ENCODE data around the gene TBX6.
"Not testable (repeated sequence)": the region's sequence is repeated elsewhere in the genome, so short reads cannot be mapped to it uniquely, and the experiment has no call there.

Gene TBX6

GRCh38 chr16:30115238-30115637, 23.5 kb upstream of the TBX6 start:
- H3K27ac ChIP-seq, result no peak overlapping the region
- H3K36me3 ChIP-seq (ENCODE audit: insufficient read depth, low read length), result peaks cover 14% of the 10 kb centered on the region; the same call in 1 of the 2 replicates
- H3K9ac ChIP-seq (ENCODE audit: insufficient read length), result no peak overlapping the region
- H3K4me3 ChIP-seq, result no peak overlapping the region
- TF ChIP-seq EZH2 (IDR thresholded peaks at IDR 0.05), result no peak
- TF ChIP-seq FOXP2 (optimal IDR thresholded peaks at IDR 0.05; ENCODE audit: control extremely low read depth, extremely low read length, insufficient read depth), result no peak
- no peak for TF ChIP-seq POLR2AphosphoS5 (IDR thresholded peaks at IDR 0.05; ENCODE audit: borderline replicate concordance, low read depth, low read length)
- no peaks in the 10 kb centered on the region for H3K9me3 ChIP-seq (ENCODE audit: low read depth, low read length)
- no peak for DNase-seq (ENCODE audit: low read depth, low spot score)

- H3K27ac ChIP-seq; H3K9me3 ChIP-seq (ENCODE audit: low read depth, low read length); DNase-seq (ENCODE audit: low read depth, low spot score); H3K9ac ChIP-seq (ENCODE audit: insufficient read length); H3K4me3 ChIP-seq: not testable (repeated sequence)
- H3K36me3 ChIP-seq (ENCODE audit: insufficient read depth, low read length), result peaks cover 14% of the 10 kb centered on the region; the same call in 1 of the 2 replicates
Observed at GRCh38 chr16:30114833-30115232, 23.1 kb upstream of the TBX6 start.

GRCh38 chr16:30114411-30114810, 22.7 kb upstream of the TBX6 start:
- no peak for DNase-seq (ENCODE audit: low read depth, low spot score)
- Histone ChIP-seq H3K36me3 (ENCODE audit: insufficient read depth, low read length) (peaks cover 13% of the 10 kb centered on the region; the same call in 1 of the 2 replicates), H3K9ac (ENCODE audit: insufficient read length) (no peak overlapping the region), H3K4me3 (no peak overlapping the region), H3K27ac (no peak overlapping the region), H3K9me3 (ENCODE audit: low read depth, low read length) (no peaks in the 10 kb centered on the region)
- no peak for TF ChIP-seq POLR2AphosphoS5 (IDR thresholded peaks at IDR 0.05; ENCODE audit: borderline replicate concordance, low read depth, low read length)
- no peak for TF ChIP-seq EZH2 (IDR thresholded peaks at IDR 0.05)
- TF ChIP-seq FOXP2 (optimal IDR thresholded peaks at IDR 0.05; ENCODE audit: control extremely low read depth, extremely low read length, insufficient read depth), result no peak

GRCh38 chr16:30113711-30114333, 22.1 kb upstream of the TBX6 start:
- H3K9ac ChIP-seq (ENCODE audit: insufficient read length), result no peak overlapping the region
- no peak overlapping the region for H3K4me3 ChIP-seq
- TF ChIP-seq FOXP2 (optimal IDR thresholded peaks at IDR 0.05; ENCODE audit: control extremely low read depth, extremely low read length, insufficient read depth) (no peak), EZH2 (IDR thresholded peaks at IDR 0.05) (no peak), POLR2AphosphoS5 (IDR thresholded peaks at IDR 0.05; ENCODE audit: borderline replicate concordance, low read depth, low read length) (no peak)
- no peaks in the 10 kb centered on the region for H3K9me3 ChIP-seq (ENCODE audit: low read depth, low read length)
- peaks cover 10% of the 10 kb centered on the region; the same call in 1 of the 2 replicates for H3K36me3 ChIP-seq (ENCODE audit: insufficient read depth, low read length)
- no peak for DNase-seq (ENCODE audit: low read depth, low spot score)
- H3K27ac ChIP-seq, result no peak overlapping the region

GRCh38 chr16:30113031-30113710, 21.4 kb upstream of the TBX6 start, which contains the start of gene GDPD3:
TSS of gene GDPD3 (minus strand) at chr16:30113537. CDS start at chr16:30113478, 59 bp downstream.
- Histone ChIP-seq H3K9ac (ENCODE audit: insufficient read length) (no peak within 1 kb of the TSS), H3K36me3 (ENCODE audit: insufficient read depth, low read length) (peaks cover 7% of the 10 kb centered on the region; the same call in 1 of the 2 replicates), H3K27ac (no peak within 1 kb of the TSS), H3K4me3 (no peak within 1 kb of the TSS), H3K9me3 (ENCODE audit: low read depth, low read length) (no peaks in the 10 kb centered on the region)
- no peak for DNase-seq (ENCODE audit: low read depth, low spot score)
- TF ChIP-seq EZH2 (IDR thresholded peaks at IDR 0.05) (no peak), FOXP2 (optimal IDR thresholded peaks at IDR 0.05; ENCODE audit: control extremely low read depth, extremely low read length, insufficient read depth) (no peak), POLR2AphosphoS5 (IDR thresholded peaks at IDR 0.05; ENCODE audit: borderline replicate concordance, low read depth, low read length) (no peak)

GRCh38 chr16:30112197-30113030, 20.7 kb upstream of the TBX6 start:
- DNase-seq (ENCODE audit: low read depth, low spot score), result no peak

GRCh38 chr16:30110661-30111060, 18.9 kb upstream of the TBX6 start:
- no peak overlapping the region for H3K9ac ChIP-seq (ENCODE audit: insufficient read length)
- TF ChIP-seq EZH2 (IDR thresholded peaks at IDR 0.05), result no peak
- no peaks in the 10 kb centered on the region for H3K9me3 ChIP-seq (ENCODE audit: low read depth, low read length)
- H3K4me3 ChIP-seq, result no peak overlapping the region
- H3K36me3 ChIP-seq (ENCODE audit: insufficient read depth, low read length), result no peaks in the 10 kb centered on the region; the same call in 1 of the 2 replicates
- peak overlapping the region; percentile 42; the same call in 1 of the 2 replicates for H3K27ac ChIP-seq
- DNase-seq (ENCODE audit: low read depth, low spot score), result no peak

More at GRCh38 chr16:30112197-30113030, 20.7 kb upstream of the TBX6 start:
- TF ChIP-seq FOXP2 (optimal IDR thresholded peaks at IDR 0.05; ENCODE audit: control extremely low read depth, extremely low read length, insufficient read depth) (no peak), EZH2 (IDR thresholded peaks at IDR 0.05) (no peak), POLR2AphosphoS5 (IDR thresholded peaks at IDR 0.05; ENCODE audit: borderline replicate concordance, low read depth, low read length) (no peak)
- Histone ChIP-seq H3K4me3 (no peak overlapping the region), H3K9ac (ENCODE audit: insufficient read length) (no peak overlapping the region), H3K9me3 (ENCODE audit: low read depth, low read length) (no peaks in the 10 kb centered on the region), H3K36me3 (ENCODE audit: insufficient read depth, low read length) (no peaks in the 10 kb centered on the region; the same call in 1 of the 2 replicates), H3K27ac (no peak overlapping the region)

Measured in SK-N-MC (cell line).